HepG2 (cell line): ENCODE data around the gene PPP1R9B. TPM values are rescaled to one million over a fixed set of nuclear protein-coding genes. Genes with fewer than 3 reads are reported as not detected.

Experiments
- CREB1 ChIP-seq, 2 experiments: fragments of 450-650 bp in 1 of 2; IDR thresholded peaks; 2 replicates each; pipeline ENCODE4 v1.6.1; 2016 to 2017; ENCODE audit warnings: control low read depth in 1 of 2, mild to moderate bottlenecking in 1 of 2, missing compliant biosample characterization in 1 of 2, missing genetic modification characterization in 1 of 2
- EEA1 ChIP-seq: sonication (generic); formaldehyde crosslinking; IDR thresholded peaks from 2 replicates; pipeline ENCODE4 v1.5.1; 2020; ENCODE audit warnings: mild to moderate bottlenecking, missing genetic modification reagents, borderline replicate concordance
- FOXA3 ChIP-seq: IDR thresholded peaks from 2 replicates; pipeline ENCODE4 v1.6.1; 2016; ENCODE audit warnings: missing genetic modification reagents, missing compliant biosample characterization
- GLI4 ChIP-seq: sonication (generic); formaldehyde crosslinking; IDR thresholded peaks from 2 replicates; pipeline ENCODE4 v1.5.1; 2020; ENCODE audit warnings: missing genetic modification reagents, mild to moderate bottlenecking, moderate library complexity, borderline replicate concordance
- HNF4G ChIP-seq, 2 experiments: sonication (generic) in 1 of 2; formaldehyde crosslinking in 1 of 2; IDR thresholded peaks; 2 replicates each; pipeline versions ENCODE4 v1.4.0 to v1.6.1; 2011 to 2020; ENCODE audit warnings: borderline replicate concordance in 2 of 2, low read depth in 2 of 2, mild to moderate bottlenecking in 2 of 2, low read length in 1 of 2, missing genetic modification reagents in 1 of 2, moderate library complexity in 1 of 2
- KDM1A ChIP-seq: IDR thresholded peaks from 2 replicates; pipeline ENCODE4 v1.6.1; 2016; ENCODE audit warnings: missing compliant biosample characterization
- KLF6 ChIP-seq: IDR thresholded peaks from 2 replicates; pipeline ENCODE4 v1.8.0; 2016; ENCODE audit warnings: missing biosample characterization, missing genetic modification reagents
- LCORL ChIP-seq, 2 experiments: fragments of 450-650 bp in 1 of 2; sonication (generic) in 1 of 2; formaldehyde crosslinking in 1 of 2; IDR thresholded peaks; 2 replicates each; pipeline versions ENCODE4 v1.5.0 to v1.6.1; 2017 to 2020; ENCODE audit warnings: antibody characterized with exemption in 1 of 2, missing genetic modification reagents in 1 of 2
- NFIB ChIP-seq: sonication (generic); formaldehyde crosslinking; IDR thresholded peaks from 2 replicates; pipeline ENCODE4 v1.9.0; 2021; ENCODE audit warnings: missing genetic modification reagents, mild to moderate bottlenecking, borderline replicate concordance
- NFKBIZ ChIP-seq: IDR thresholded peaks from 2 replicates; pipeline ENCODE4 v1.6.1; 2018; ENCODE audit warnings: missing genetic modification reagents, missing compliant biosample characterization
- REL ChIP-seq: sonication (generic); formaldehyde crosslinking; conservative IDR thresholded peaks from 2 replicates; pipeline ENCODE4 v1.8.0; 2022; ENCODE audit warnings: mild to moderate bottlenecking, missing genetic modification reagents, moderate library complexity
- RORA ChIP-seq: sonication (generic); formaldehyde crosslinking; IDR thresholded peaks from 2 replicates; pipeline ENCODE4 v1.5.0; 2020; ENCODE audit warnings: mild to moderate bottlenecking, missing genetic modification reagents, moderate library complexity
- SATB2 ChIP-seq: sonication (generic); formaldehyde crosslinking; IDR thresholded peaks from 2 replicates; pipeline ENCODE4 v1.5.0; 2020; ENCODE audit warnings: missing genetic modification reagents
- SNAPC2 ChIP-seq: sonication (generic); formaldehyde crosslinking; IDR thresholded peaks from 2 replicates; pipeline ENCODE4 v1.8.1; 2022; ENCODE audit warnings: mild to moderate bottlenecking, missing genetic modification reagents
- TEAD3 ChIP-seq: optimal IDR thresholded peaks from 2 replicates; pipeline ENCODE3; 2016; ENCODE audit warnings: borderline replicate concordance
- TP53 ChIP-seq: sonication (generic); formaldehyde crosslinking; conservative IDR thresholded peaks from 2 replicates; pipeline ENCODE4 v1.4.0; 2020; ENCODE audit warnings: missing genetic modification reagents
- ZNF34 ChIP-seq: sonication (generic); formaldehyde crosslinking; IDR thresholded peaks from 2 replicates; pipeline ENCODE4 v1.4.0; 2020; ENCODE audit warnings: mild to moderate bottlenecking, missing genetic modification reagents, borderline replicate concordance
- ZNF746 ChIP-seq: sonication (generic); formaldehyde crosslinking; IDR thresholded peaks from 2 replicates; pipeline ENCODE4 v1.8.0; 2022; ENCODE audit warnings: mild to moderate bottlenecking, missing genetic modification reagents
- ZNF83 ChIP-seq: sonication (generic); formaldehyde crosslinking; IDR thresholded peaks from 2 replicates; pipeline ENCODE4 v1.4.0; 2020; ENCODE audit warnings: missing genetic modification reagents, mild to moderate bottlenecking, borderline replicate concordance
- polyA plus RNA-seq, 8 experiments: library from polyadenylated mRNA; depleted of rRNA in 3 of 8; stranded (reverse) in 7 of 8; unstranded in 1 of 8; fragments of >200 nt; fragmentation: Illumina TruSeq in 4 of 8; extraction: Trizol in 4 of 8; gene quantifications; 2 replicates each; pipeline versions ENCODE4 v1.2.1 to v1.2.3, GENCODE V29; 2011 to 2016; ENCODE audit warnings: low read depth in 4 of 8, missing spikeins in 1 of 8, mixed read lengths in 1 of 8; ENCODE audit not compliant: insufficient read depth in 1 of 8
- total RNA-seq, 5 experiments: library from RNA; depleted of rRNA; stranded (reverse); fragments of >200 nt; fragmentation: Illumina TruSeq; extraction: Trizol; gene quantifications; 2 replicates each; pipeline ENCODE4 v1.2.3, GENCODE V29; 2016; ENCODE audit warnings: low read depth in 1 of 5
- TF ChIP-seq, protein P1 (sequence below): sonication (generic); formaldehyde crosslinking; IDR thresholded peaks from 2 replicates; pipeline ENCODE4 v1.5.0; 2020; ENCODE audit warnings: missing genetic modification reagents, mild to moderate bottlenecking, borderline replicate concordance
- TF ChIP-seq, protein P2 (sequence below): sonication (generic); formaldehyde crosslinking; IDR thresholded peaks from 2 replicates; pipeline ENCODE4 v1.8.0; 2022; ENCODE audit warnings: mild to moderate bottlenecking, missing genetic modification reagents, moderate library complexity
- TF ChIP-seq, protein P3 (sequence below): sonication (generic); formaldehyde crosslinking; IDR thresholded peaks from 2 replicates; pipeline ENCODE4 v1.5.0; 2020; ENCODE audit warnings: mild to moderate bottlenecking, missing genetic modification reagents
- TF ChIP-seq, protein P4 (sequence below): conservative IDR thresholded peaks from 2 replicates; pipeline ENCODE4 v1.6.1; 2018; ENCODE audit warnings: missing genetic modification reagents
- TF ChIP-seq, protein P5 (sequence below): sonication (generic); formaldehyde crosslinking; IDR thresholded peaks from 2 replicates; pipeline ENCODE4 v1.5.1; 2020; ENCODE audit warnings: missing genetic modification reagents, mild to moderate bottlenecking, borderline replicate concordance

Gene PPP1R9B
- total and polyA plus RNA-seq, 2 of the 13 experiments (the other 11 are each of a cell fraction or from before 2014, with no cell fraction given), result 9.4 to 15.8 TPM

DNA sequence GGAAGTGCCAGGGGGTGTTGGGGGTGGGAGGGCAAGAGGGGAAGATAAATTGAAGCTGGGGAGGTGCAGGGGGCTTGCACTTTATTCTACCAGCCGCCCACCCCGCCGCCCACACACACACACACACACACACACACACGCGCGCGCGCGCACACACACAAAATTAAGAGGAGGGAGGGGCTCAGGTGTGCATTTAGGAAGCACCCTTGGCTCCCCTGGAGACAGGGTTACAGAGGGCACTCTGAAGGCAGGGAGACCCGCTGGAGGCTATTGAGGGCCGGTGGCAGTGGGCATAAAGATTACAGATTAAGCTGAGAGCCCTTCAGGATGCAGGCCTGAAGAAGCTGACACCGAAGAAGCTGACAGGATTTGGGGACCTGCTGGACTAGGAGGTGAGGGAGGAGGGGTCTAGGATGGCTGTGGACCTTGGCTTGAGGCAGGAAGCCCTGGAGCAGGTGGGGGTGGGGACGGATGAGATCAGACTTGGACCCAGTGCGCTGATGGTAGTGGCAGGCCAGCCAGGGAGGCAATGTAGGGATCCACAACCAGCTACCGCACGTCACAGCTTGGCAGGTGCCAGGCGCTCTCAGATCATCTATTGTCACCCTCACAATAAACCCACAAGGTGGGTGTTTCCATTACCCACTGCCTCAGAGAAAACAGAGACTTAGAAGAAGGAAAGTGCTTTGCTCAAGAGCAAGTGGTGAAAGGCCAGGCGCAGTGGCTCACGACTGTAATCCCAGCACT is 19.7 kb downstream of the PPP1R9B start (continued):
- TF ChIP-seq CREB1 (IDR thresholded peaks at IDR 0.05) (peak; percentile 15; the same call in 1 of the 2 replicates), CREB1 (CRISPR knock-in tag; IDR thresholded peaks at IDR 0.05) (no peak), SATB2 (CRISPR knock-in tag) (no peak), GLI4 (CRISPR knock-in tag) (no peak), KLF6 (no peak), KDM1A (CRISPR knock-in tag) (no peak), REL (CRISPR knock-in tag) (no peak), NFIB (CRISPR knock-in tag) (no peak), RORA (no peak), HNF4G (IDR thresholded peaks at IDR 0.05; ENCODE audit: borderline replicate concordance, low read depth, low read length) (peak; percentile 53; the same call in 1 of the 2 replicates), HNF4G (CRISPR knock-in tag; IDR thresholded peaks at IDR 0.05; ENCODE audit: borderline replicate concordance, low read depth) (no peak), SNAPC2 (no peak), EEA1 (CRISPR knock-in tag) (no peak), TEAD3 (CRISPR knock-in tag) (no peak), ZNF34 (no peak), FOXA3 (no peak), LCORL (IDR thresholded peaks at IDR 0.05) (no peak), LCORL (CRISPR knock-in tag; IDR thresholded peaks at IDR 0.05) (peak; percentile 21; the same call in 1 of the 2 replicates), ZNF746 (no peak), NFKBIZ (CRISPR knock-in tag) (no peak), TP53 (CRISPR knock-in tag) (no peak), ZNF83 (CRISPR knock-in tag) (no peak)
- TF ChIP-seq, protein P1, sequence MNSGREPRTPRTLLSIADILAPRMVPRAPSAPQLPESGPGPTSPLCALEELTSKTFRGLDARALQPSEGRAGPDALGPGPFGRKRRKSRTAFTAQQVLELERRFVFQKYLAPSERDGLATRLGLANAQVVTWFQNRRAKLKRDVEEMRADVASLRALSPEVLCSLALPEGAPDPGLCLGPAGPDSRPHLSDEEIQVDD (CRISPR knock-in tag), result no peak
- TF ChIP-seq, protein P2, sequence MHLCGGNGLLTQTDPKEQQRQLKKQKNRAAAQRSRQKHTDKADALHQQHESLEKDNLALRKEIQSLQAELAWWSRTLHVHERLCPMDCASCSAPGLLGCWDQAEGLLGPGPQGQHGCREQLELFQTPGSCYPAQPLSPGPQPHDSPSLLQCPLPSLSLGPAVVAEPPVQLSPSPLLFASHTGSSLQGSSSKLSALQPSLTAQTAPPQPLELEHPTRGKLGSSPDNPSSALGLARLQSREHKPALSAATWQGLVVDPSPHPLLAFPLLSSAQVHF (CRISPR knock-in tag), result no peak
- TF ChIP-seq, protein P3, sequence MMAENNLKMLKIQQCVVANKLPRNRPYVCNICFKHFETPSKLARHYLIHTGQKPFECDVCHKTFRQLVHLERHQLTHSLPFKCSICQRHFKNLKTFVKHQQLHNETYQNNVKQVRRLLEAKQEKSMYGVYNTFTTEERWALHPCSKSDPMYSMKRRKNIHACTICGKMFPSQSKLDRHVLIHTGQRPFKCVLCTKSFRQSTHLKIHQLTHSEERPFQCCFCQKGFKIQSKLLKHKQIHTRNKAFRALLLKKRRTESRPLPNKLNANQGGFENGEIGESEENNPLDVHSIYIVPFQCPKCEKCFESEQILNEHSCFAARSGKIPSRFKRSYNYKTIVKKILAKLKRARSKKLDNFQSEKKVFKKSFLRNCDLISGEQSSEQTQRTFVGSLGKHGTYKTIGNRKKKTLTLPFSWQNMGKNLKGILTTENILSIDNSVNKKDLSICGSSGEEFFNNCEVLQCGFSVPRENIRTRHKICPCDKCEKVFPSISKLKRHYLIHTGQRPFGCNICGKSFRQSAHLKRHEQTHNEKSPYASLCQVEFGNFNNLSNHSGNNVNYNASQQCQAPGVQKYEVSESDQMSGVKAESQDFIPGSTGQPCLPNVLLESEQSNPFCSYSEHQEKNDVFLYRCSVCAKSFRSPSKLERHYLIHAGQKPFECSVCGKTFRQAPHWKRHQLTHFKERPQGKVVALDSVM (CRISPR knock-in tag), result no peak
- TF ChIP-seq, protein P4, sequence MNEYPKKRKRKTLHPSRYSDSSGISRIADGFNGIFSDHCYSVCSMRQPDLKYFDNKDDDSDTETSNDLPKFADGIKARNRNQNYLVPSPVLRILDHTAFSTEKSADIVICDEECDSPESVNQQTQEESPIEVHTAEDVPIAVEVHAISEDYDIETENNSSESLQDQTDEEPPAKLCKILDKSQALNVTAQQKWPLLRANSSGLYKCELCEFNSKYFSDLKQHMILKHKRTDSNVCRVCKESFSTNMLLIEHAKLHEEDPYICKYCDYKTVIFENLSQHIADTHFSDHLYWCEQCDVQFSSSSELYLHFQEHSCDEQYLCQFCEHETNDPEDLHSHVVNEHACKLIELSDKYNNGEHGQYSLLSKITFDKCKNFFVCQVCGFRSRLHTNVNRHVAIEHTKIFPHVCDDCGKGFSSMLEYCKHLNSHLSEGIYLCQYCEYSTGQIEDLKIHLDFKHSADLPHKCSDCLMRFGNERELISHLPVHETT (CRISPR knock-in tag), result no peak
- TF ChIP-seq, protein P5, sequence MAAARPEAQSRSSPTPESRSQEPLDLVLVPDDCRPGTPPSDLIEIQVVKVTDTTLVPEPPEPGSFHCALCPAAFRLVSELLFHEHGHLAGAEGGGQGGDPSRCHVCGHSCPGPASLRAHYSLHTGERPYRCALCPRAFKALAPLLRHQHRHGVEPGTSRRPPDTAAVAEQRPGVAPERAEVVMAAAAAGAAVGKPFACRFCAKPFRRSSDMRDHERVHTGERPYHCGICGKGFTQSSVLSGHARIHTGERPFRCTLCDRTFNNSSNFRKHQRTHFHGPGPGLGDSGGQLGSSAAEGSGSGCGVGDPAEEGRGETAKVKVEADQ (CRISPR knock-in tag), result no peak
